Stimulated activated CD8-positive, alpha-beta memory T cell treated with anti-CD3 and anti-CD28 coated beads, Interleukin-7, amount 100 ng/mL, for 48 hours (primary cell): ENCODE results near the gene MTX1.
"Not testable (repeated sequence)": the region's sequence is repeated elsewhere in the genome, so short reads cannot be mapped to it uniquely, and the experiment has no call there.

ENCODE experiments used
- DNase-seq, 2 donors: peaks; one replicate each; pipeline ENCODE4 v3.0.0-alpha.2; 2020; ENCODE audit warnings: low read depth in 1 of 2; ENCODE audit errors: extremely low read depth in 1 of 2

The MTX1 gene

GRCh38 chr1:155231302-155231701, 22.8 kb downstream of the MTX1 start:
- not testable (repeated sequence) for DNase-seq

GRCh38 chr1:155232001-155232978, 23.8 kb downstream of the MTX1 start:
- DNase-seq = not testable (repeated sequence)

GRCh38 chr1:155233502-155233901, 25.0 kb downstream of the MTX1 start:
- not testable (repeated sequence) for DNase-seq

- DNase-seq = not testable (repeated sequence)
These were observed 26.9 kb downstream of the MTX1 start for GRCh38 chr1:155235375-155235774.

- DNase-seq = no peak
These were observed 28.0 kb downstream of the MTX1 start for GRCh38 chr1:155236451-155236850.

- peak in 1 of 2 donors; percentile 51 for DNase-seq
These were observed 32.7 kb downstream of the MTX1 start for GRCh38 chr1:155241069-155241679.

- no peak for DNase-seq
These were observed 33.4 kb downstream of the MTX1 start for GRCh38 chr1:155241841-155242264.

- no peak for DNase-seq
These were observed 34.4 kb downstream of the MTX1 start for GRCh38 chr1:155242805-155243358.

- peak; percentile 96 to 99 for DNase-seq
These were observed 36.1 kb downstream of the MTX1 start for GRCh38 chr1:155244368-155245162.

GRCh38 chr1:155245163-155245524, 36.6 kb downstream of the MTX1 start:
- DNase-seq = no peak

GRCh38 chr1:155246796-155247195, 38.3 kb downstream of the MTX1 start:
- DNase-seq = not testable (repeated sequence)

- no peak for DNase-seq
These were observed 39.4 kb downstream of the MTX1 start for GRCh38 chr1:155247667-155248553.

- DNase-seq = no peak
These were observed 41.7 kb downstream of the MTX1 start for GRCh38 chr1:155250246-155250632.

GRCh38 chr1:155250633-155251449, 42.3 kb downstream of the MTX1 start:
- DNase-seq = peak; percentile 88 to 91

- DNase-seq = no peak
These were observed 43.1 kb downstream of the MTX1 start for GRCh38 chr1:155251566-155251965.

- no peak for DNase-seq
These were observed 44.7 kb downstream of the MTX1 start for GRCh38 chr1:155253208-155253607.

GRCh38 chr1:155253797-155254196, 45.3 kb downstream of the MTX1 start:
- DNase-seq = no peak

GRCh38 chr1:155254228-155254713, 45.8 kb downstream of the MTX1 start:
- DNase-seq = no peak

- no peak for DNase-seq
These were observed 46.3 kb downstream of the MTX1 start for GRCh38 chr1:155254714-155255242.
